ENCODE data around the gene RPIA. TPM values are rescaled to one million over a fixed set of nuclear protein-coding genes. Genes with fewer than 3 reads are reported as not detected.
A peak's percentile ranks its signal among the peaks of the same experiment; 100 is the strongest.

The RPIA gene
- polyA plus RNA-seq (2011; rRNA removed) (19.1 and 27.0 TPM in 2 replicates), polyA plus RNA-seq (2017; fragmentation: RNase III; extraction: RNeasy Plus Mini Kit Qiagen cat#74134 plus additional on column Dnase treatment) (21.1 to 25.2 TPM (median 23.3 TPM) in 3 replicates), polyA minus RNA-seq (2011; rRNA and poly(A)+ RNA removed) (13.6 and 14.3 TPM in 2 replicates)
- 21.8 and 23.3 TPM in 2 replicates for polyA plus RNA-seq (2012; cell fraction: cytosol; rRNA removed)
- 9.0 and 9.3 TPM in 2 replicates for polyA plus RNA-seq (2012; cell fraction: nucleus; rRNA removed)

GRCh38 chr2:88691339-88692183 lies at the start of gene RPIA:
Gene RPIA (plus strand): TSS chr2:88691673. CDS start chr2:88691699, 26 bp downstream.
- FAIRE-seq (no peak), ATAC-seq (peak; percentile 93 to 98), DNase-seq (ENCODE audit: low read depth in 1 of 2, low spot score in 1 of 2) (peak; percentile 94 to 99)
- Histone ChIP-seq H3K27ac (peak within 1 kb of the TSS; percentile 91 to 92), H3K4me1 (peaks cover 4% of the 10 kb centered on the region; the same call in 2 of the 3 replicates), H3K9me3 (peaks cover 8% of the 10 kb centered on the region; the same call in 1 of the 3 replicates), H3K4me3 (peak within 1 kb of the TSS; percentile 65), H3K4me2 (peak within 1 kb of the TSS; percentile 89)
- ChIA-PET CTCF (interaction anchor here (0.7 to 4.5 kb wide), 15 partner anchors 9 to 102 kb away, joined by 3 to 22 read pairs (median 5); no protein-coding TSS in a partner anchor), POLR2A (interaction anchor here (0.7 to 1.0 kb wide), 2 partner anchors 20 kb away, joined by 3 to 4 read pairs; no protein-coding TSS in a partner anchor)
- WGBS (ENCODE audit: missing lambda C conversion rate): 2% methylated on average over 46 of the region's 71 CpGs
- TF ChIP-seq MAZ (IDR thresholded peaks at IDR 0.05; ENCODE audit: borderline replicate concordance, low read depth, low read length): peak; percentile 58; the same call in 1 of the 2 replicates
- TF ChIP-seq BCL3 (IDR thresholded peaks at IDR 0.05): peak; percentile 79; the same call in 2 of the 3 replicates
- TF ChIP-seq CHD4 (IDR thresholded peaks at IDR 0.05; ENCODE audit: borderline replicate concordance): no peak
- TF ChIP-seq HOXB13 (CRISPR knock-in tag; IDR thresholded peaks at IDR 0.05; ENCODE audit: low read depth): no peak; the same call in 1 of the 2 replicates
- TF ChIP-seq ZC3H11A (IDR thresholded peaks at IDR 0.05): no peak
- TF ChIP-seq E2F6 (IDR thresholded peaks at IDR 0.05; ENCODE audit: borderline replicate concordance, low read depth): peak; percentile 96
- no peak for TF ChIP-seq HES2 (IDR thresholded peaks at IDR 0.05)
- TF ChIP-seq EHF (CRISPR knock-in tag; IDR thresholded peaks at IDR 0.05): no peak
- TF ChIP-seq KDM1A (IDR thresholded peaks at IDR 0.05; ENCODE audit: low read depth): no peak
- TF ChIP-seq RFX5 (IDR thresholded peaks at IDR 0.05): no peak
- 0 out of 2 replicates have a peak, but pooled peaks have one; percentile 14 for TF ChIP-seq HOXB5 (CRISPR knock-in tag; IDR thresholded peaks at IDR 0.05)
- TF ChIP-seq RAD21 (conservative IDR thresholded peaks at IDR 0.05 in 1 of 2, IDR thresholded peaks at IDR 0.05 in 1 of 2): peak in 1 of 2 experiments; percentile 22; a peak in 2 of 5 replicates
- no peak for TF ChIP-seq HOXA7 (CRISPR knock-in tag; IDR thresholded peaks at IDR 0.05)
- peak; percentile 54; the same call in 1 of the 2 replicates for TF ChIP-seq NPAS2 (CRISPR knock-in tag; IDR thresholded peaks at IDR 0.05; ENCODE audit: borderline replicate concordance)
- TF ChIP-seq POLR2A (IDR thresholded peaks at IDR 0.05; ENCODE audit: low read length): peak; percentile 82
- TF ChIP-seq HMGXB4 (CRISPR knock-in tag; IDR thresholded peaks at IDR 0.05; ENCODE audit: borderline replicate concordance): 0 out of 2 replicates have a peak, but pooled peaks have one; percentile 77
- no peak for TF ChIP-seq RCOR1 (IDR thresholded peaks at IDR 0.05; ENCODE audit: low read depth, low read length)
- TF ChIP-seq MYC (IDR thresholded peaks at IDR 0.05; ENCODE audit: borderline replicate concordance, low read length): peak; percentile 94
- TF ChIP-seq JUNB (IDR thresholded peaks at IDR 0.05): no peak
- peak; percentile 59 to 90; a peak in 3 of 4 replicates for TF ChIP-seq CEBPB (IDR thresholded peaks at IDR 0.05)
- no peak; the same call in 1 of the 2 replicates for TF ChIP-seq GATA3 (IDR thresholded peaks at IDR 0.05; ENCODE audit: borderline replicate concordance)
- TF ChIP-seq CTCF (IDR thresholded peaks at IDR 0.05): peak; percentile 61
- no peak for TF ChIP-seq TFCP2L1 (CRISPR knock-in tag; IDR thresholded peaks at IDR 0.05)
- TF ChIP-seq PHF8 (IDR thresholded peaks at IDR 0.05; ENCODE audit: borderline replicate concordance, low read depth): peak; percentile 79; the same call in 1 of the 2 replicates
- peak; percentile 79; the same call in 1 of the 2 replicates for TF ChIP-seq HDAC2 (IDR thresholded peaks at IDR 0.05)
- peak; percentile 66 for TF ChIP-seq CHD2 (IDR thresholded peaks at IDR 0.05; ENCODE audit: low read length, partially characterized antibody)
- TF ChIP-seq BHLHE40 (IDR thresholded peaks at IDR 0.05; ENCODE audit: low read depth, low read length): 0 out of 2 replicates have a peak, but pooled peaks have one; percentile 41
- TF ChIP-seq ZNF302 (CRISPR knock-in tag; IDR thresholded peaks at IDR 0.05): no peak
- no peak for TF ChIP-seq FOSL2 (IDR thresholded peaks at IDR 0.05)
- 0 out of 2 replicates have a peak, but pooled peaks have one; percentile 2 for TF ChIP-seq FOSL2 (CRISPR knock-in tag; IDR thresholded peaks at IDR 0.05)
- peak; percentile 80 for TF ChIP-seq USF2 (IDR thresholded peaks at IDR 0.05)

Data from A549 (cell line).